Keratinocyte (primary cell): ENCODE measurements around the gene CC2D2B. TPM values are rescaled to one million over a fixed set of nuclear protein-coding genes. Genes with fewer than 3 reads are reported as not detected.

Experiments
- DNase-seq: peaks from one replicate; pipeline ENCODE4 v3.0.0-alpha.2; 2011; ENCODE audit warnings: low read depth, missing footprints, low spot score
- FAIRE-seq: peaks from 2 replicates; lab custom pipeline; 2011; peaks lifted over from hg19 to GRCh38; lab: Jason Lieb, UNC
- H2AFZ ChIP-seq: 2 replicates; pipeline ENCODE4 v1.6.0; 2012; ENCODE audit warnings: low read length, control low read depth, inconsistent platforms; ENCODE audit not compliant: control insufficient read depth
- H3K27ac ChIP-seq: 2 replicates; pipeline ENCODE4 v1.5.1; 2011; ENCODE audit warnings: low read length; ENCODE audit not compliant: control insufficient read depth, insufficient read depth
- H3K27me3 ChIP-seq: 3 replicates; pipeline ENCODE4 v1.6.0; 2011; ENCODE audit warnings: low read length; ENCODE audit not compliant: control insufficient read depth, insufficient read depth; ENCODE audit errors: extremely low read depth
- H3K36me3 ChIP-seq, 2 experiments: 2 replicates in 1 of 2; 3 replicates in 1 of 2; pipeline ENCODE4 v1.5.1; 2011; ENCODE audit warnings: low read length in 2 of 2, mild to moderate bottlenecking in 1 of 2; ENCODE audit not compliant: control insufficient read depth in 2 of 2, insufficient read depth in 2 of 2; ENCODE audit errors: extremely low read depth in 1 of 2
- H3K4me1 ChIP-seq: 3 replicates; pipeline ENCODE4 v1.5.1; 2011; ENCODE audit warnings: low read length; ENCODE audit not compliant: control insufficient read depth, insufficient read depth; ENCODE audit errors: extremely low read depth
- H3K4me2 ChIP-seq: 3 replicates; pipeline ENCODE4 v1.6.0; 2011; ENCODE audit warnings: low read depth, low read length; ENCODE audit not compliant: control insufficient read depth, insufficient read depth; ENCODE audit errors: extremely low read depth
- H3K4me3 ChIP-seq, 3 experiments: fragments of 200-600 bp in 1 of 3; sonication (generic) in 1 of 3; 2 replicates in 2 of 3; 3 replicates in 1 of 3; pipeline ENCODE4 v1.5.1; 2011 to 2016; ENCODE audit warnings: low read length in 3 of 3, mild to moderate bottlenecking in 3 of 3, control low read depth in 2 of 3, inconsistent platforms in 1 of 3, low read depth in 1 of 3, mixed read lengths in 1 of 3, mixed run types in 1 of 3, moderate library complexity in 1 of 3; ENCODE audit not compliant: control insufficient read depth in 2 of 3, insufficient read depth in 2 of 3; ENCODE audit errors: extremely low read depth in 1 of 3
- H3K79me2 ChIP-seq: 2 replicates; pipeline ENCODE4 v1.6.0; 2012; ENCODE audit warnings: low read length; ENCODE audit not compliant: control insufficient read depth, insufficient read depth
- H3K9ac ChIP-seq: 3 replicates; pipeline ENCODE4 v1.6.0; 2011; ENCODE audit warnings: low read length; ENCODE audit not compliant: control insufficient read depth, insufficient read depth; ENCODE audit errors: extremely low read depth
- H3K9me1 ChIP-seq: 3 replicates; pipeline ENCODE4 v1.6.0; 2011; ENCODE audit warnings: low read length; ENCODE audit not compliant: control insufficient read depth, insufficient read depth; ENCODE audit errors: extremely low read depth
- H3K9me3 ChIP-seq: 2 replicates; pipeline ENCODE4 v1.5.1; 2012; ENCODE audit warnings: low read depth, low read length; ENCODE audit not compliant: control insufficient read depth
- H4K20me1 ChIP-seq: 3 replicates; pipeline ENCODE4 v1.6.0; 2011; ENCODE audit warnings: low read length; ENCODE audit not compliant: control insufficient read depth, insufficient read depth; ENCODE audit errors: extremely low read depth
- EZH2 ChIP-seq: IDR thresholded peaks from one replicate; pipeline ENCODE4 v1.6.1; 2012; ENCODE audit warnings: inconsistent platforms, mild to moderate bottlenecking, low read length, moderate library complexity
- dilution Hi-C: fragments of 300-500 bp; cut with MboI; formaldehyde crosslinking; loops from one replicate; pipeline ENCODE4 v1.7.0; 2020; ENCODE audit warnings: low sequenced_read_pairs; ENCODE audit not compliant: extremely low pct_ligation_motif_present
- polyA plus RNA-seq, 5 experiments: library from polyadenylated mRNA; depleted of rRNA in 3 of 5; stranded (reverse) in 3 of 5; stranded (forward) in 1 of 5; unstranded in 1 of 5; fragments of >200 nt; gene quantifications; 1 replicate in 1 of 5; 2 replicates in 3 of 5; 3 replicates in 1 of 5; pipeline versions ENCODE4 v1.2.1 to v1.2.3, GENCODE V29; 2011 to 2012; ENCODE audit warnings: missing spikeins in 2 of 5, low read depth in 1 of 5, low replicate concordance in 1 of 5
- TF ChIP-seq, protein P1 (sequence below), 3 experiments: IDR thresholded peaks in 1 of 3; conservative IDR thresholded peaks in 1 of 3; optimal IDR thresholded peaks in 1 of 3; 2 replicates in 2 of 3; 3 replicates in 1 of 3; pipeline versions ENCODE3 to v1.5.1; 2011; ENCODE audit warnings: low read length in 3 of 3, mild to moderate bottlenecking in 3 of 3, moderate library complexity in 2 of 3, control low read depth in 1 of 3, inconsistent platforms in 1 of 3; ENCODE audit not compliant: insufficient read depth in 2 of 3; ENCODE audit errors: extremely low read depth in 1 of 3

CC2D2B gene
- polyA plus RNA-seq, 1 donor (not counting 4 experiments of a cell fraction or from before 2014, with no cell fraction given), result 0.10 TPM

DNA sequence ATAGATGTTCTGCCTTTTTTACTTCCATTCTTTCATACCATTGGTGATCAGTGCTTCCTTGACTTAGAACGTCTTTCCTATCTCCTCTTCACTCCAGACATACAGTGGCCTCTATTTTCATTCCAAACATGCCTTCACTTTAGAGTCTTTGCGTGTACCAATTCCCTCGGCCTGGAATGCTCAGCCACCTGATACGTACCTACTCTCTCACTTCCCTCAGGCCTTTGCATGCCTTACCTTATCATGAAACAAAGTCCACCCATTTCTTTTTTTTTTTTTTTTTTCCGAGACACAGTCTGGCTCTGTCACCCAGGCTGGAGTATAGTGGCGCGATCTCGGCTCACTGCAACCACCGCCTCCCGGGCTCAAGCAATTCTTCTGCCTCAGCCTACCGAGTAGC lies 133.4 kb downstream of the CC2D2B start:
- no peak overlapping the region for H3K9ac ChIP-seq
- H3K27me3 ChIP-seq, result no peaks in the 10 kb centered on the region
- no peak for TF ChIP-seq EZH2
- TF ChIP-seq, protein P1, sequence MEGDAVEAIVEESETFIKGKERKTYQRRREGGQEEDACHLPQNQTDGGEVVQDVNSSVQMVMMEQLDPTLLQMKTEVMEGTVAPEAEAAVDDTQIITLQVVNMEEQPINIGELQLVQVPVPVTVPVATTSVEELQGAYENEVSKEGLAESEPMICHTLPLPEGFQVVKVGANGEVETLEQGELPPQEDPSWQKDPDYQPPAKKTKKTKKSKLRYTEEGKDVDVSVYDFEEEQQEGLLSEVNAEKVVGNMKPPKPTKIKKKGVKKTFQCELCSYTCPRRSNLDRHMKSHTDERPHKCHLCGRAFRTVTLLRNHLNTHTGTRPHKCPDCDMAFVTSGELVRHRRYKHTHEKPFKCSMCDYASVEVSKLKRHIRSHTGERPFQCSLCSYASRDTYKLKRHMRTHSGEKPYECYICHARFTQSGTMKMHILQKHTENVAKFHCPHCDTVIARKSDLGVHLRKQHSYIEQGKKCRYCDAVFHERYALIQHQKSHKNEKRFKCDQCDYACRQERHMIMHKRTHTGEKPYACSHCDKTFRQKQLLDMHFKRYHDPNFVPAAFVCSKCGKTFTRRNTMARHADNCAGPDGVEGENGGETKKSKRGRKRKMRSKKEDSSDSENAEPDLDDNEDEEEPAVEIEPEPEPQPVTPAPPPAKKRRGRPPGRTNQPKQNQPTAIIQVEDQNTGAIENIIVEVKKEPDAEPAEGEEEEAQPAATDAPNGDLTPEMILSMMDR (optimal IDR thresholded peaks at IDR 0.05 in 1 of 3, IDR thresholded peaks at IDR 0.05 in 1 of 3, conservative IDR thresholded peaks at IDR 0.05 in 1 of 3; ENCODE audit: extremely low read depth in 1 of 3, insufficient read depth in 2 of 3, low read length in 3 of 3), result no peak
- peaks cover 19% of the 10 kb centered on the region for H3K79me2 ChIP-seq
- no peak for FAIRE-seq
- no peaks in the 10 kb centered on the region for H4K20me1 ChIP-seq
- H3K4me2 ChIP-seq, result no peak overlapping the region
- H3K27ac ChIP-seq, result no peak overlapping the region
- no peaks in the 10 kb centered on the region for H3K9me3 ChIP-seq
- H2AFZ ChIP-seq, result no peak overlapping the region
- dilution Hi-C loops, result no loop called here
- H3K36me3 ChIP-seq, result no peaks in the 10 kb centered on the region
- DNase-seq, result no peak
- no peak overlapping the region for H3K4me3 ChIP-seq
- H3K4me1 ChIP-seq, result peaks cover 12% of the 10 kb centered on the region
- no peaks in the 10 kb centered on the region for H3K9me1 ChIP-seq

DNA sequence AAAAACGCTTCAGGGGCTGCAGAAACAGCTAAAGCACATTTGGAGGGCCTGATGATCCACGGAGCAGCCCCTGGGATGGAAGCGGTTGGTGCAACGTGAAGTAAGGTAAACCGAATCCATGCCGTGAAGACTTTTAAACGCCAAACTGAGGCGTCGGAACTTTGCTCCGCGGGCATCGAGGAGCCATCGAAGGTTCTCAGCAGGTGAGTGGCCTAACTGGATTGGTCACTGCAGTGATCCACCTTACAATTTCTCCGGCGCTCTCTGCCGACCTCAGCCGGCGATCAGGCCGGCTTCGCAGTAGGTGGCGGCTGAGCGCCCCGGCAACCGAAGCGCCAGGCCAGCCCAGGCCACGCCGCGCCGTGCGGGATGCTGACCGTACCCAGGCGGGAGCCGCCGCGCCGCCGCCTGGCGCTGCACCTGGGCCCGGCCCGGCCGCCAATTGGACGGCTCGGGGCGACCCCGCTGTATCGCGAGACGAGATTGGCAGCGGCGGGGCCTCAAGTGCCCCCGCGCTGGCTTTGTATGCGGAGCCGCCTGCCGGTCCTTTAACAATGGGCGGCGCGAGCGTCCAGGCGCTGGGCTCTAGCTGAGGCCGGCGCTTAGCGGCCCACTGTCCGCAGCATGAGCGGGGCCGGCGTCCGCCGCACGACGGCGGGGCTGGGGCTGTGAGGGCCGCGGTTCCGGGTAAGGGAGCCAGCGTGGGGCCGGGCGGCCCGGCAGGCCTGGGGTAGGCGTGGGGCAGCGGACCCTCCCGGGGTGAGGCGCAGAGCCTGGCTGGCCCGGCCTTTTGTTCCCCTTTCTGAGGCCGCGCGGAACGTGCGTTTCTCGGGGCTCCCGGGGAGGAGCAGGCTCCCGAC lies 135.5 kb downstream of the CC2D2B start, which contains the start of gene CCNJ:
Gene CCNJ (plus strand): TSS at position 551 of the 860 bp plus-strand sequence. CDS start 811 bp downstream, outside the sequence.
- Histone ChIP-seq H3K9me3 (no peaks in the 10 kb centered on the region), H4K20me1 (no peaks in the 10 kb centered on the region), H3K9ac (peak within 1 kb of the TSS; percentile 92), H3K4me1 (peaks cover 12% of the 10 kb centered on the region), H2AFZ (peak within 1 kb of the TSS; percentile 81), H3K79me2 (peaks cover 34% of the 10 kb centered on the region), H3K36me3 (peaks cover 0 to under 1% of the 10 kb centered on the region in 2 experiments), H3K4me2 (peak within 1 kb of the TSS; percentile 88), H3K27me3 (no peaks in the 10 kb centered on the region), H3K27ac (peak within 1 kb of the TSS; percentile 77), H3K4me3 (peak within 1 kb of the TSS; percentile 82 to 95 (median 89)), H3K9me1 (no peaks in the 10 kb centered on the region)
- DNase-seq (no peak), FAIRE-seq (no peak)
- TF ChIP-seq, protein P1 (optimal IDR thresholded peaks at IDR 0.05 in 1 of 3, IDR thresholded peaks at IDR 0.05 in 1 of 3, conservative IDR thresholded peaks at IDR 0.05 in 1 of 3; ENCODE audit: extremely low read depth in 1 of 3, insufficient read depth in 2 of 3, low read length in 3 of 3), result no peak
- no peak for TF ChIP-seq EZH2
- dilution Hi-C loops, result no loop called here
